NCI-H69 (cell line): ENCODE results near the gene COMTD1.
"Not testable (repeated sequence)": the region's sequence is repeated elsewhere in the genome, so short reads cannot be mapped to it uniquely, and the experiment has no call there.

Source experiments
- DNase-seq: peaks from one replicate; lab custom pipeline; 2025; lab: John Stamatoyannopoulos, UW

Gene COMTD1

GRCh38 chr10:75195035-75195763, 40.6 kb downstream of the COMTD1 start:
- no peak for DNase-seq

DNA sequence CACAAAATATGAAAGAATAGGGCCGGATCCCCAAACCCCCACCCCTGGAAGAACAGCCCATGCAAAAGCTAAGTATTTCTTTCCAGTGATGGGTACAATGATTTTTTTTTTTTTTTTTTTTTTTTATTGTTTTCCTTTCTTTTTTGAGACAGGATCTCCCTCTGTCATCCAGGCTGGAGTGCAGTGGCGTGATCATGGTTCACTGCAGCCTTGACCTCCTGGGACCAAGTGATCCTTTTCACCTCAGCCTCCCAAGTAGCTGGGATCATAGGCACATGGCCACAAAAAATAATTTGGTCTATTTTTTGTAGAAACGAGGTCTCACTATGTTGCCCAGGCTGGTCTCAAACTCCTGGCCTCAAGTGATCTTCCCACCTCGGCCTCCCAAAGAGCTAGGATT, 41.1 kb downstream of the COMTD1 start:
- DNase-seq: not testable (repeated sequence)

- no peak for DNase-seq
Observed at GRCh38 chr10:75191821-75192568, 43.8 kb downstream of the COMTD1 start.

DNA sequence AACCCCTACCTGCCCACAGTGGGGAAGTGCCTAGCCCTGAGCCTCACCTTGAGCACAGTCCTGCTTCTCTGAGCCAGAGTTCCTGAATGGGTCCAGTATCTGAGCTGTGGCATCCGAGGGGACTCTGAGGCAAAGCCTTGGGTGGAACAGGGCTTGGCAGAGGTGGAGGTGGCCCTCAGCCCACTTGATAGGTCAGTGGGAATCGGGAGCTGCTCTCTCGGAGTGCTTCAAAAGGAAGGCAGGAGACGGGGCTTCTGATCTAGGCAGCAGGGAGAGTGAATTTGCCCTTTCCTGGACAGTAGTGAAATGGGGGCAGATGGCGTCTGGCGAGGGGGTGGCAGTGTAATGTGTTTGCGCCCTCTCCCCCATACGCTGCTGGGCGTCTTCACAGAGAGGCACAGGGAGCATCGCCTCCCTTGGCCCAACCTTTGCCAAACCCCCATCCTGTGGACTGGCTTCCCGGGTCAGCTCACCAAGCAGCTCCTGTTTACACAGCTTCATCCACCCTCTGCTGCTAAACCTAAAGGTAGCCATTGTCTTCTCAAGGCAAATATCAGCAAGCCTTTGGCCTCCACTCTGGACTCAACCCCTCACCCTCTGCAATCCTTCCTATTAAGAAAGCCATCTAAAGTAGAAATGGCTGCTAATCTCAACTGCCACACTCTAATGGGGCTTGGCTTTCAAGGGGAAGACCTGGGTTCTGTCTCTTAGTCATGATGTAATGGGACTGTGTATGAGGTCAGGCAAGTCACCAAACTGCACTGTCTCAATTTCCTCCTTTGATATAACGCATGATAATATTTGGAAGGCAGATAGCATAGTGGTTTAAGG, 46.3 kb downstream of the COMTD1 start:
- no peak for DNase-seq

- DNase-seq: not testable (repeated sequence)
Observed at GRCh38 chr10:75188522-75188921, 47.2 kb downstream of the COMTD1 start.

DNA sequence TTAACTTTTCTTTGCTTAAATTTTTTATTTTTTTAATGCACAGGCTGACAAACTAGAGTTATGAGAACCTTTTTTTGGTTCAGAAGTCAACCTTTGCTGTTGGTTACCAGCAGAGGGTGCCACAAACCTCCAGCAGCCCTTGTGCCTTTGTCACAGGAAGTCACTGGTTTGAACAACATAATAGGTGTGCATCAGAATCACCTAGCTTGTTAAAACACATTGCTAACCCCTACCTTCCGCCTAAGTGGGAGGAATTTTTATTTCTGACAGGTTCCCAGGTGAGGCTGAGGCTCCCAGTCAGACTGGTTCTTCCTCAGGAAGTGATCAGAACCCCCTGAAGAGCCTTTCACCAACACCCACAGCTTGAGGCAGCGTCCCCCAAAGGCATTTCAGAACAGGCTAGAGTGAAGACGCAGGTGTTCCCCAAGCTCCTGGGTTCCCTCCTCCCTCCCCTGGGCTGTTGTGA, 47.8 kb downstream of the COMTD1 start:
- peak; percentile 62 for DNase-seq

- DNase-seq: no peak
Observed at GRCh38 chr10:75186310-75186709, 49.4 kb downstream of the COMTD1 start.
